Kidney (tissue), 14 donors: Measurements from ENCODE around the gene DHX9. TPM values are rescaled to one million over a fixed set of nuclear protein-coding genes. Genes with fewer than 3 reads are reported as not detected.
"Not testable (repeated sequence)": the region's sequence is repeated elsewhere in the genome, so short reads cannot be mapped to it uniquely, and the experiment has no call there.

ENCODE experiments used
- DNase-seq, 5 donors: peaks; one replicate each; pipeline ENCODE4 v3.0.0-alpha.2; 2013 to 2020
- FAIRE-seq: peaks from 2 replicates; lab custom pipeline; 2012; peaks lifted over from hg19 to GRCh38; lab: Jason Lieb, UNC
- H3K27ac ChIP-seq, 2 donors: one replicate each; pipeline ENCODE4 v1.7.0; 2013; ENCODE audit warnings: low read depth in 2 of 2, low read length in 2 of 2, inconsistent platforms in 1 of 2
- H3K27me3 ChIP-seq: one replicate; pipeline ENCODE4 v1.7.1; 2013; ENCODE audit warnings: low read length, inconsistent platforms; ENCODE audit not compliant: control insufficient read depth, insufficient read depth
- H3K36me3 ChIP-seq, 3 donors: one replicate each; pipeline versions ENCODE4 v1.7.0 to v1.7.1; 2013; ENCODE audit warnings: low read length in 3 of 3, control low read depth in 1 of 3, inconsistent platforms in 1 of 3; ENCODE audit not compliant: insufficient read depth in 3 of 3, control insufficient read depth in 2 of 3
- H3K4me1 ChIP-seq, 3 donors: one replicate each; pipeline versions ENCODE4 v1.7.0 to v1.7.1; 2013; ENCODE audit warnings: low read length in 3 of 3, inconsistent platforms in 1 of 3, low read depth in 1 of 3; ENCODE audit not compliant: control insufficient read depth in 2 of 3, insufficient read depth in 2 of 3
- H3K4me3 ChIP-seq, 3 donors: one replicate each; pipeline versions ENCODE4 v1.7.0 to v1.8.1; 2013; ENCODE audit warnings: low read length in 3 of 3, control low read depth in 1 of 3, inconsistent platforms in 1 of 3
- H3K9ac ChIP-seq, 3 donors: one replicate each; pipeline versions ENCODE4 v1.7.0 to v1.7.1; 2013; ENCODE audit warnings: low read length in 3 of 3, control low read depth in 1 of 3, inconsistent platforms in 1 of 3
- H3K9me3 ChIP-seq, 3 donors: one replicate each; pipeline versions ENCODE4 v1.7.0 to v1.7.1; 2013; ENCODE audit warnings: low read length in 3 of 3, control low read depth in 1 of 3, inconsistent platforms in 1 of 3; ENCODE audit not compliant: control insufficient read depth in 2 of 3, insufficient read depth in 1 of 3
- intact Hi-C: fragments of 100-400 bp; cut with DNase I; formaldehyde crosslinking; loops from one replicate; pipeline ENCODE4 v1.11.1; 2022
- polyA plus RNA-seq: library from polyadenylated mRNA; stranded (reverse); fragments of 350-450 nt; fragmentation: Illumina TruSeq; extraction: RNeasy Lipid Tissue Mini Kit (QIAGEN cat#74804); gene quantifications from one replicate; pipeline ENCODE4 v1.2.3, GENCODE V29; 2014; ENCODE audit warnings: low read depth, low replicate concordance; ENCODE audit not compliant: insufficient read depth
- total RNA-seq: library from RNA; stranded (reverse); fragmentation: NEBNext Ultra II Directional; extraction: Animal tissue kit (Norgen Biotek cat#: 25700); gene quantifications from one replicate; pipeline ENCODE4 v1.2.1, GENCODE V29; 2021
- TF ChIP-seq, protein P1 (sequence below): IDR thresholded peaks from 3 replicates; pipeline ENCODE4 v1.5.1; 2012; ENCODE audit warnings: mild to moderate bottlenecking, moderate library complexity, borderline replicate concordance; ENCODE audit not compliant: insufficient read depth; ENCODE audit errors: extremely low read depth
- donor health status: control.
- donor health status: control.
- donor health status: control.
- donor health status: control.
- donor health status: control.
- donor health status: DM: yes; HTN: yes; CAD: no.
- donor health status: Normal renal cell carcinoma (clear cell type).

The DHX9 gene
- total and polyA plus RNA-seq, 2 donors from 2014 or later = 72.3 to 152 TPM

DNA sequence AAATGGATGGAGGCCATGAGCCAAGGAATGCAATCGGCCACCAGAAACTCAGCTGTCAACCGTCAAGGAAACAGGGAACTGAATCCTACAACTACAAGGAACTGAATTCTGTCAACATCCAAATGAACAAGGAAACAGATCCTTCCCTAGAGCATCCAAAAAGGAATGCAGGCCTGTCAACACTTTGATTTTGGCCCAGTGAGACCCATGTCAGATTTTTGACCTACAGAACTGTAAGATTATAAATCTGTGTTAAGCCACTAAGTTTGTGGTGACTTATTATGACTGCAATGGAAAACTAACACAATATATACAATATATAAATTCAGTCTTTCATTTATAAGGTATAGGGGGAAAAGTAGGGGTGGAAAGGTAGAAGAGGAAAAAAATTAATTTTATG, 58.5 kb downstream of the DHX9 start:
- TF ChIP-seq, protein P1, sequence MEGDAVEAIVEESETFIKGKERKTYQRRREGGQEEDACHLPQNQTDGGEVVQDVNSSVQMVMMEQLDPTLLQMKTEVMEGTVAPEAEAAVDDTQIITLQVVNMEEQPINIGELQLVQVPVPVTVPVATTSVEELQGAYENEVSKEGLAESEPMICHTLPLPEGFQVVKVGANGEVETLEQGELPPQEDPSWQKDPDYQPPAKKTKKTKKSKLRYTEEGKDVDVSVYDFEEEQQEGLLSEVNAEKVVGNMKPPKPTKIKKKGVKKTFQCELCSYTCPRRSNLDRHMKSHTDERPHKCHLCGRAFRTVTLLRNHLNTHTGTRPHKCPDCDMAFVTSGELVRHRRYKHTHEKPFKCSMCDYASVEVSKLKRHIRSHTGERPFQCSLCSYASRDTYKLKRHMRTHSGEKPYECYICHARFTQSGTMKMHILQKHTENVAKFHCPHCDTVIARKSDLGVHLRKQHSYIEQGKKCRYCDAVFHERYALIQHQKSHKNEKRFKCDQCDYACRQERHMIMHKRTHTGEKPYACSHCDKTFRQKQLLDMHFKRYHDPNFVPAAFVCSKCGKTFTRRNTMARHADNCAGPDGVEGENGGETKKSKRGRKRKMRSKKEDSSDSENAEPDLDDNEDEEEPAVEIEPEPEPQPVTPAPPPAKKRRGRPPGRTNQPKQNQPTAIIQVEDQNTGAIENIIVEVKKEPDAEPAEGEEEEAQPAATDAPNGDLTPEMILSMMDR = no peak

GRCh38 chr1:182901946-182902345, 62.8 kb downstream of the DHX9 start:
- H3K36me3 ChIP-seq, intact Hi-C loops, H3K4me3 ChIP-seq, DNase-seq, H3K4me1 ChIP-seq, FAIRE-seq, H3K27ac ChIP-seq, H3K27me3 ChIP-seq, H3K9me3 ChIP-seq, H3K9ac ChIP-seq: not testable (repeated sequence)

More for the DNA sequence above, 58.5 kb downstream of the DHX9 start:
- intact Hi-C loops = no loop called here
- Histone ChIP-seq H3K9ac (no peak overlapping the region), H3K27me3 (no peaks in the 10 kb centered on the region), H3K9me3 (no peaks in the 10 kb centered on the region), H3K36me3 (no peaks in the 10 kb centered on the region), H3K4me1 (no peaks in the 10 kb centered on the region), H3K4me3 (no peak overlapping the region), H3K27ac (no peak overlapping the region)
- DNase-seq (no peak), FAIRE-seq (no peak)

GRCh38 chr1:182905321-182905720, 66.2 kb downstream of the DHX9 start:
- Histone ChIP-seq H3K4me3 (no peak overlapping the region), H3K27ac (no peak overlapping the region), H3K9ac (no peak overlapping the region), H3K27me3 (no peaks in the 10 kb centered on the region), H3K9me3 (peaks cover 0 to 2% (median 0%) of the 10 kb centered on the region in 3 donors), H3K36me3 (no peaks in the 10 kb centered on the region), H3K4me1 (no peaks in the 10 kb centered on the region)
- intact Hi-C loops = no loop called here
- DNase-seq = no peak
- FAIRE-seq = no peak
- TF ChIP-seq, protein P1 = no peak

GRCh38 chr1:182909578-182909977, 70.4 kb downstream of the DHX9 start:
- no peak overlapping the region for H3K27ac ChIP-seq
- H3K4me3 ChIP-seq = no peak overlapping the region
- H3K9me3 ChIP-seq = peaks cover 0 to 5% (median 2%) of the 10 kb centered on the region in 3 donors
- TF ChIP-seq, protein P1 = no peak
- FAIRE-seq (no peak), DNase-seq (no peak)
- H3K27me3 ChIP-seq = no peaks in the 10 kb centered on the region
- H3K9ac ChIP-seq = no peak overlapping the region
- intact Hi-C loops = no loop called here
- no peaks in the 10 kb centered on the region for H3K36me3 ChIP-seq
- H3K4me1 ChIP-seq = no peaks in the 10 kb centered on the region
